Coronary artery (tissue), 2 donors: Measurements from ENCODE around the gene SMC3.
A peak's percentile ranks its signal among the peaks of the same experiment; 100 is the strongest.

Experiments
- DNase-seq: peaks from one replicate; pipeline ENCODE4 v3.0.0-alpha.2; 2017; ENCODE audit warnings: low spot score
- H3K27ac ChIP-seq, 2 donors: fragments of 200-600 bp; sonication (generic); one replicate each; pipeline ENCODE4 v1.5.1; 2016 to 2019
- H3K4me3 ChIP-seq: fragments of 200-600 bp; sonication (generic); 2 replicates; pipeline ENCODE4 v1.5.1; 2016; ENCODE audit warnings: mild to moderate bottlenecking, moderate library complexity
- CTCF ChIP-seq: fragments of 200-600 bp; sonication (generic); IDR thresholded peaks from one replicate; pipeline ENCODE4 v1.5.1; 2019; ENCODE audit warnings: antibody characterized with exemption

SMC3 gene

GRCh38 chr10:110652475-110653118 is 85.1 kb downstream of the SMC3 start:
- TF ChIP-seq CTCF: no peak
- H3K27ac ChIP-seq: peak overlapping the region; percentile 25 to 78
- H3K4me3 ChIP-seq: no peak overlapping the region
- no peak for DNase-seq
